ENCODE data around the gene PSAT1.
A peak's percentile ranks its signal among the peaks of the same experiment; 100 is the strongest.

Gene PSAT1

DNA sequence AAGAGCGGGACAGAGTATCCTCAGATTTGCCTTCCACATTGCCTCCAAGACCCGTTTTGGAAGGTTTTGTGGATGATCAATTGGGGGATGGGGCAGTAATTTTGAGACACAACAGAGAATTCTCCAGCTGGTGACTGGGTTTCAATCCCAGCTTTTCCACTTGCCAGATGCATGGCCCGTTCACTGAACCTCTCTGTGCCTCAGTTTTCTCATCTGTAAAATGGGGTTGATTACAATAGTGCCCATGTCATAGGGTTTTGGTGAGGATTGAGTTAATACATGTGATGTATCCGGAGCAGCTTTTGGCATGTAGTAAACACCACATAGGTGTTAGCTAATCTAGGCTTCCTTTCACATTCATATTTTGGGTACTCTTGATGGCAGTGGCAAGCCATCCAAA lies 59.7 kb downstream of the PSAT1 start:
- Mint-ChIP-seq H3K27ac (no peak overlapping the region), H3K36me3 (ENCODE audit: low read depth) (no peaks in the 10 kb centered on the region), H3K9me3 (no peaks in the 10 kb centered on the region), H3K4me3 (no peak overlapping the region), H3K4me1 (peaks cover 7% of the 10 kb centered on the region), H3K27me3 (no peaks in the 10 kb centered on the region)
- ATAC-seq (no peak), DNase-seq (no peak)

DNA sequence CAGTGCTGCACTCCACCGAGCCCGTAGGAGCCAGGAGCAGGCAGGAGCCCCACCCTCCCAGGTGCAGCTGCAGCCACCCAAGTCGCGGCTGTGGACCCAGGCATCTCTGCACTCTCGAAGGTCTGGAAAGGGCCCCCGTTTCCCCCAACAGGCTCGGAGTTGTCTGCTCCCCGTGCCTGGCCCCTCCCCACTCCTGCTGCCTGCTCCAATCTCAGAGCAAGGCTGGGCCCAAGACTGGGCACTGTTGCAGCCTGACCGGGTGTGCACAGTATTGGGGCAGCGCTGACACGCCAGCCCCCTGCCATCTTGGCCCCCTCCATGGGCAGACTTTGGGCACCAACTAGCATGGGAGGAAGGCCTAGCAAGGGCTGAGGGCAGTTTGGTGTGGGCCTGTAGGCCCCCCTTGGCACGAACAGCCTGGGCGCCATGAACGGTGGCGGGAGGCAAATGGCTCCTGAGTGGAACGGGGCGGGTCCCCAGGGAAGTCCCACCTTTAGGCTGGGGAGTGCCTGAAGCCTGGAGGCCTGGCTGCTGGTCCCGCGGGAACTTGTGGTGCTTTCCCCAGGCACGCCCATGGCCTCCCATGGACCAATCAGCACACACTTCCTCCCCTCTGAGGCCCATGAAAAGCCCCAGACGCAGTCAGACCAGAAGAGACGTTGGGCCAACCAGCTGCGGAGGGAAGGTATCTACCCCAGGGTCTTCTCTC lies 60.4 kb downstream of the PSAT1 start:
- H3K36me3 Mint-ChIP-seq (ENCODE audit: low read depth), result no peaks in the 10 kb centered on the region
- H3K4me1 Mint-ChIP-seq, result peaks cover 1% of the 10 kb centered on the region
- H3K9me3 Mint-ChIP-seq, result no peaks in the 10 kb centered on the region
- H3K27ac Mint-ChIP-seq, result no peak overlapping the region
- no peaks in the 10 kb centered on the region for H3K27me3 Mint-ChIP-seq
- ATAC-seq (no peak), DNase-seq (no peak)
- H3K4me3 Mint-ChIP-seq, result no peak overlapping the region

DNA sequence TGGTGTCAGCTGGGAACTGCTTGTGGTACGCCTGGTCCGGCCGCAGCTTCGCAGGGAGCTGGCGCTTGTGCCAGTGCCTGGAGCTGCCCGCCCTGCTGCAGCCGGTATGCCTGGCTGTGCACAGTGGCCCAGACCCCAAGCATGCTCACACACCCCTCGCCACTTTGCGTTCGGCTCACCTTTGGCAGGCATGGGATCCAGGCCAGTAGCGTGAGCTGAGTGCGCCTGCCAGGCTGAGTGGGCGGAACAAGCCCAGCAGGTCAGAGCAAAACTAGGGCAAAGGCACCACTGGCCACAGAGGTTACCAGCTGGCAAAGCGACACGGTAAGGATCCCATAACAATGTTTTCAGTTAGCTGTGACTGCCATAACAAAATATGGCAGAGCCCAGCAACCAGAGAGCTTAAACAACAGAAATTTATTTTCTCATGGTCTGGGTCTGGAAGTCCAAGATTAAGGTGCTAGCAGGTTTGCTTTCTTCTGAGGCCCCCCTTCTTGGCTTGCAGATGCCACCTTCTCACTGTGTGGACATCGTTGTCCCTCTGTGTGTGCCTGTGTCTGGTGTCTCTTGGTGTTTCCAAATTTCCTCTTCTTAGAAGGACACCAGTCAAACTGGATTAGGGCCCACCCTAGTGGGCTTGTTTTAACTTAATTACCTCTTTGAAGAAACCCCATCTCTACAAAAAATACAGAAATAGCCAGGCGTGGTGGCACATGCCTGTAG lies 61.6 kb downstream of the PSAT1 start:
- Mint-ChIP-seq H3K36me3 (ENCODE audit: low read depth) (no peaks in the 10 kb centered on the region), H3K27ac (no peak overlapping the region), H3K27me3 (no peaks in the 10 kb centered on the region), H3K4me1 (no peaks in the 10 kb centered on the region), H3K9me3 (no peaks in the 10 kb centered on the region), H3K4me3 (no peak overlapping the region)
- ATAC-seq, result no peak
- no peak for DNase-seq

DNA sequence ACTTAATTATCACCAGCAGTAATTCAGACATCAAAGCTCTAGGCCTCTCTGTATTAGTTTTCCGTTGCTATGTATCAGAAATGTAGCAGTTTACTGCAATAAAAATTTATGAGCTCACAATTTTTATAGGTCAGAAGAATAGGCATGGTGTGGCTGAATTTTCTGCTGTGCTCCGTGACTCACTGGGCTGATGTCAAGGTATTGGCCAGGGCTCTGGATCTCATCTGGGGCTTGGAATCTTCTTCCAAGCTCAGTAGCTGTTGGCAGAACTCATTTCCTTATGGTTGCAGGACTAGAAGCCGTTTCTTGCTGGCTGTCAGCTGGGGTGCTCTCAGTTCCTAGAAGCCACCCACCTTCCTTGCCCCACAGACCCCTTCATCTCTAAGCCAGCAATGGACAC lies 66.3 kb downstream of the PSAT1 start:
- ATAC-seq (no peak), DNase-seq (no peak)
- Mint-ChIP-seq H3K27me3 (no peaks in the 10 kb centered on the region), H3K4me3 (no peak overlapping the region), H3K4me1 (peaks cover 3% of the 10 kb centered on the region), H3K36me3 (ENCODE audit: low read depth) (no peaks in the 10 kb centered on the region), H3K27ac (no peak overlapping the region), H3K9me3 (no peaks in the 10 kb centered on the region)

DNA sequence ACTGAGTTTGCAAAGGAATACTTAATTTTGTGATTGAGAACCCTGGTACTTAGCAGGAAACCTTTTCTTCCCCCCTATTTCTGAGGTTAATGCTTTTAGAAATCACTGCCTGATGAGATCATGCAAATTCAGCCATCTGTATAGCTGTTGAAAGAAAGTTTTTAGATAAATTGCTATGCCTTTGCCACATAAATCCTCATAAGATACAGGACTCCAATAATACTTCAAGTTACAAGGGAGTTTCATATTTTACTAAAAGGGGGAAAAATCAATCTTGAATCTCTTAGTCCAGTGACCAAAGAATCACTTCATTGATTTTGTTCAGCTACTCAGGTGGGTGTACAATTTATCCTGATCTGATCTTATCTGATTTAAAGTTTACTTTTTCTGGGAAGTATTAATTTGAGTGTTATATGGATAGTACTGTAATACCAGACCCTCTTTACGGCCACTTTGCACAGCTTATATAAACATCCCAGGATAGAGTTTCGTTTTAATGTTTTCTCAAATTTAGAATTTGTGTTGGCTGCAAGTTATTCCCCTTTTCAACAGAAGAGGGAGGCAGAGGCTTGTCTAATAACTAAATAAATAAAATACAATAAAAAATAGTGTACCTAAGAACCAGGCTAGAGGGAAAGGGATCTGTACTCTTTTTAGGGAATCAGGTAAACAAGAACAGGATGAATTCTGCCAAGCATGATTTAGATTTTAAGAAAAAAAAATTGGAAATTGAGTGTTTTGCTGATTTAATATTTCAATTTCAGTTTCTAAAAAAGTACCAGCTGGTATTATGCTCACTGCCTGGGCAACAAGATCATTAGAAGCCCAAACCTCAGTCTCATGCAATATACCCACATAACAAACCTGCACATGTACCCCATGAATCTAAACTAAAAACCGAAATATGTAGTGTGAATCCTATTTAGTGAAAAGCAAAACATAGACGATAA lies 69.1 kb downstream of the PSAT1 start:
- ATAC-seq (no peak), DNase-seq (no peak)
- Mint-ChIP-seq H3K27me3 (peaks cover 9% of the 10 kb centered on the region), H3K9me3 (no peaks in the 10 kb centered on the region), H3K27ac (no peak overlapping the region), H3K4me1 (peaks cover 3% of the 10 kb centered on the region), H3K4me3 (no peak overlapping the region), H3K36me3 (ENCODE audit: low read depth) (no peaks in the 10 kb centered on the region)

DNA sequence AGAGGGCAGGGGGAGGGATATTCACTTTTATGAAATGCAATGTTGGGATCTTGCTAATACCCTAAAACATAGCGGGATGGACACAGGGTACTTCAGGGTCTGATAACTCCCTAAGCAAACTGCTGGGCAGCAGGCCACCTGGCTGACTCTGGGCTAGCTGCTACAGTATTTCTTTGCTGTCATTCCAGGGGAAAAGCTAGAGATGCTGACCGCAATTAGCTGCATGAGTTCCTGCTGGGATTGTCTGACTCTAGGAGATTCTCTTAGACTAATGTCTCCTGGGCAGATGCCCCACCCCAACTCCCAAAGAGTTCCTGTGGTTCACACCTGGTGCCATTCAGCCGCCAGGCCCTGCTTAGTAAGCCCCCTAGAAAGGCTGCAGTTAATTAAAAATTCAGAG lies 69.9 kb downstream of the PSAT1 start:
- Mint-ChIP-seq H3K27ac (no peak overlapping the region), H3K4me1 (peaks cover 3% of the 10 kb centered on the region), H3K27me3 (peaks cover 9% of the 10 kb centered on the region), H3K4me3 (no peak overlapping the region), H3K9me3 (no peaks in the 10 kb centered on the region), H3K36me3 (ENCODE audit: low read depth) (no peaks in the 10 kb centered on the region)
- ATAC-seq (no peak), DNase-seq (no peak)

DNA sequence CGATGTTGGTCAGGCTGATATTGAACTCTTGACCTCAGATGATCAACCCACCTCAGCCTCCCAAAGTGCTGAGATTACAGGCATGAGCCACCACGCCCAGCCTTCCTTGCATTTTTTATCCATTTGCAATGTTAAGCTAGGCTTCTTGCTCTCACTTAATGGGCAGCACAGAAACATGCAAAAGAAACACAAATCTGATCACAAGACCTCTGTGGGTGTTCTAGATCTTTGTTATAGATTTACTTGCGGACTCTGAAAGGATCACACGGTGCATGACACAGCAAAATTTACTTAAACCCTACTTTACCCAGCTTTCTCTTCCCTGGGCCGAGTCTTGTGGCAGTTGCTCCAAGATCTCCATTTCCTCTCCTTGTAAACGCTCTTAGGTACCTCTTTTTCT lies 71.3 kb downstream of the PSAT1 start:
- no peaks in the 10 kb centered on the region for H3K36me3 Mint-ChIP-seq (ENCODE audit: low read depth)
- no peak overlapping the region for H3K27ac Mint-ChIP-seq
- peaks cover 3% of the 10 kb centered on the region for H3K4me1 Mint-ChIP-seq
- ATAC-seq (no peak), DNase-seq (no peak)
- H3K4me3 Mint-ChIP-seq, result no peak overlapping the region
- H3K9me3 Mint-ChIP-seq, result no peaks in the 10 kb centered on the region
- H3K27me3 Mint-ChIP-seq, result peaks cover 11% of the 10 kb centered on the region

DNA sequence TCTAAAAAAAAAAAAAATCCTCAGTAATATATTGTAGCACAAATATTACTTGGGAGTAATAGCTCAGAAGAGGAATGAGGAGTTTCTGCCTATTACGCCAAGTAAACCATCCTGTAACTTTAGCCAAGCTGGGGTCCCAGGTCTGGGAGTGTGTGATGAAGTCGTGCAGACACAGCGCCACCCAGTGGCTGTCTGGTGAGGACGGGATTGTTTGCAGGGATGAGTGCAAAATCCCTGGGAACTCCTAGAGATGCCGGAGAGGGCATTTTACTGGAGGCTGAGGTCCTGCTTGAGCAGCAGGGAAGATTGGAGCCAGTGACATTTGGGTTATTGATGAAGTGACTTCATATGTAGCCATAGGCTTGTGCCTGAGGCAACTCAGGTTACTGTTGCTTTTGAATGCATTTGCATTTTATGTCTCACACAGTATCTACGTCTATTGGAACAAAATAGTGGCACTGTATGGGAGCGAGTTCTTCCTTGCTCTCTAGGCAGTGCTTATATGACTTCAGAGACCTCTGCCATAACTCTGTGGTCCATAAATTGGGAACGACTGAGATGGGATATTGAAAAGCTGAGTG lies 72.8 kb downstream of the PSAT1 start:
- Mint-ChIP-seq H3K27ac (no peak overlapping the region), H3K4me3 (no peak overlapping the region), H3K4me1 (peaks cover 3% of the 10 kb centered on the region), H3K36me3 (ENCODE audit: low read depth) (no peaks in the 10 kb centered on the region), H3K9me3 (no peaks in the 10 kb centered on the region), H3K27me3 (peaks cover 14% of the 10 kb centered on the region)
- no peak for ATAC-seq
- peak; percentile 64 for DNase-seq

DNA sequence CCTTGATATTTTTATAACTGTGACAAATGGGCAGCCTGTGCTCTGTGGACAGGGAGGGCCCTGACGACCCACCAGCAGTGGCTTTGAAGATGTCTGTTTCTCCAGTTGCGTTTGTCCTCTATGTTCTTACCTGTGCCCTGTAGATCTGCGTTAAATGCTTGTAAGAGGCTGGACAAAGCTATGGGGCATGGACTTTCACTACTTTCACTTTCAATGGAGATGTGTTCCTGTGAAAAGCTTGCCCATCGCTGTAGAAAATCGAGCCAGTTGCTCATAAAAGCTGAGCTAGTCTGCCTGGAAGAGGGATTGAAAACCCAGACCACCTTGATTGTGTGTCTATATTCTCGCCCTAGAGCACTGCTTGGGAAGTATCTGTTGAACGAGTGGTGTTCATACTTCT lies 74.1 kb downstream of the PSAT1 start:
- no peaks in the 10 kb centered on the region for H3K9me3 Mint-ChIP-seq
- H3K27me3 Mint-ChIP-seq, result peaks cover 14% of the 10 kb centered on the region
- H3K4me1 Mint-ChIP-seq, result peaks cover under 1% of the 10 kb centered on the region
- H3K27ac Mint-ChIP-seq, result no peak overlapping the region
- DNase-seq (no peak), ATAC-seq (no peak)
- H3K36me3 Mint-ChIP-seq (ENCODE audit: low read depth), result no peaks in the 10 kb centered on the region
- H3K4me3 Mint-ChIP-seq, result no peak overlapping the region

DNA sequence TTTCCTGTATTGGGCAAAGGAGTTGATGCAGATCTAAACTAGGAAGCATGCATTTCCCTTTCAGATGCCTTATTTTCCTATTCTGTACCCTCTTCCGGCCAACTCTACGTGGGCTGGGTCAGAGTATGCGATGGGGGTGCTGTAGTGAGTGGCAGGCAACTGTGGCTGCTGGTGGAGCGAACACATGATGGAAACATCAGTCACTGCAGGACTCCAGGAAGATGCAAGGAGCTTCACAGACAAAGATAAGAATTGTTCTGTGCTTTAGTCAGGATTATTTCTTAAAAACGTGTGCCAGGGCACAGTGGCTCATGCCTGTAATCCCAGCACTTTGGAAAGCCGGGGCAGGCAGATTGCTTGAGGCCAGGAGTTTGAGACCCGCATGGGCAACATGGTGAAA lies 75.1 kb downstream of the PSAT1 start:
- Mint-ChIP-seq H3K4me3 (no peak overlapping the region), H3K9me3 (no peaks in the 10 kb centered on the region), H3K27ac (no peak overlapping the region), H3K27me3 (peaks cover 14% of the 10 kb centered on the region), H3K36me3 (ENCODE audit: low read depth) (no peaks in the 10 kb centered on the region), H3K4me1 (no peaks in the 10 kb centered on the region)
- ATAC-seq, result no peak
- no peak for DNase-seq

Data from activated naive CD8-positive, alpha-beta T cell treated with anti-CD3 and anti-CD28 coated beads, Interleukin-2, amount 50 U/mL, for 24 hours (primary cell).